ENCODE data around the gene LURAP1L.
"Not testable (repeated sequence)": the region's sequence is repeated elsewhere in the genome, so short reads cannot be mapped to it uniquely, and the experiment has no call there.

The LURAP1L gene

GRCh38 chr9:12849486-12850003 is 74.7 kb downstream of the LURAP1L start:
- no peak overlapping the region for H3K4me3 ChIP-seq (ENCODE audit: low read length)
- DNase-seq (ENCODE audit: low read depth, low spot score): no peak

DNA sequence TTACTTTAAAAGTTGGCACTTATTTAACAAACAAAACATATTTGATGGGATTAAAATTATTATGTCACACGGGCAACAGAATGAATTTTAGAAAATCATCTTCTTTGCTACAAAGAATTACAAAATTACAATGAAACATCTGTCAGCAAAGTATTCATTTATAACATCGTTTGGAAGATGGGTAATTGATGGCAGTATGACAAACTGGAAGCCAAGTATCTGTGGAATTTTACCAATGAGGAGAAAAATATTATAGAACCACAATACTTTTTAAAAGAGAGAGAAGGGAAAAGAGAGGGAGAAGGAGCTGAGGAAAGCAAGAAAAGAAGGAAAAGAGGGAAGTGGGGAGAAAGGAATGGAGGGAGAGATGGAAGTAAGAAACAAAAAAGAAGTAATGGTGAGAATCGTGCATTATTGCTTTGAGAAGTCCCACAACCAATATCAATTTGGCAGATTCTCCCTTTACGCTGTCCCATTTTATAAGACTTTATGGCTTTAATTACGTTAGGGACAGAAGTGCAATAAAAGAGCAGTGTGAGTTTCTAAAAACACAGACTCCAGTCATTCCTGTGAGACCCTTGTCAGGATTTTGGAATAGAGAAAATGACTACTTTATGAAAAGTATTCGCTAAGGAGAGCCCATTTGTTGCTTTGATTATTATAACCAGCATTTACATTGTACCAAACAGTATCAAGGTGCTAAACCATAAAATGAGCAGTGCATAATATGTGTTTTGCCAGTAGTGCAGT is 76.7 kb downstream of the LURAP1L start:
- no peak overlapping the region for H3K4me3 ChIP-seq (ENCODE audit: low read length)
- DNase-seq (ENCODE audit: low read depth, low spot score): no peak

DNA sequence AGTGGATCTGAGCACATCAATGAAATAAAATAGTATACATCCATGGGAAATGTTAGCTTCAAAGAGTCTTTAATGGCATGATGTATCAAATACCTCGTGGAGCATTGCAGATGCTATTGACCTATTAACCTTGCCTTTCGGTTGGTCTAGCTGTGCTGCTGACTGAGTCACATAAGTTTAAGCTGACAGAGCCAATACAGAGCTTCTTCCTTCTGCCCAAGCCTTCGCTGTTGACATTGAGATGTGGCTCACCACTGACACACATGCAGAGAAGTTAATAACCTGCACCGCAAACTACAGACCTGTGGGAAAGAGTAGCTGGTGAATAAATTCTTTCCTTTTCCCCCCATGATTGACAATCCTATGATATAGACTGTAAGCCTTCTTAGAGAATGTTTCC is 78.2 kb downstream of the LURAP1L start:
- no peak overlapping the region for H3K4me3 ChIP-seq (ENCODE audit: low read length)
- no peak for DNase-seq (ENCODE audit: low read depth, low spot score)

DNA sequence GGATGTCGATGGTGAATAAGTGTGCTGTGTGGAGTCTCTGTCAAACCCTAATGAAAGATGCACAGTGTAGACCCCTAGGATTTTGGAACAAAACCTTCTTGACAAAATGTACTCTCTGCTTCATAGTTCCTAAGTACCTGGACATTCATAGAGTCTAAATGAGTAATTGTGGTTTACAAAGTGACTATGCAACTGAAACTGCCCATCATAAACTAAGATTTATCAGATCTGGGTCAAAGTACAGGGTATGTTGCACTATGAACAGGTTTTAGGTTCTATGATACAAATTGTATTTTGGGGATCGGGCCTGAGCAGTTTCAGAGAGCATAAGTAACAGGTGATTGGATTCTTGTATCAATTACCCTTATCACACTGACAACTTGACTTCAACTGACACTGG is 79.4 kb downstream of the LURAP1L start:
- no peak for DNase-seq (ENCODE audit: low read depth, low spot score)
- no peak overlapping the region for H3K4me3 ChIP-seq (ENCODE audit: low read length)

- DNase-seq (ENCODE audit: low read depth, low spot score): no peak
- H3K4me3 ChIP-seq (ENCODE audit: low read length): no peak overlapping the region
Observed at GRCh38 chr9:12855066-12855465, 80.2 kb downstream of the LURAP1L start.

GRCh38 chr9:12856603-12857002 is 81.8 kb downstream of the LURAP1L start:
- H3K4me3 ChIP-seq (ENCODE audit: low read length): no peak overlapping the region
- no peak for DNase-seq (ENCODE audit: low read depth, low spot score)

DNA sequence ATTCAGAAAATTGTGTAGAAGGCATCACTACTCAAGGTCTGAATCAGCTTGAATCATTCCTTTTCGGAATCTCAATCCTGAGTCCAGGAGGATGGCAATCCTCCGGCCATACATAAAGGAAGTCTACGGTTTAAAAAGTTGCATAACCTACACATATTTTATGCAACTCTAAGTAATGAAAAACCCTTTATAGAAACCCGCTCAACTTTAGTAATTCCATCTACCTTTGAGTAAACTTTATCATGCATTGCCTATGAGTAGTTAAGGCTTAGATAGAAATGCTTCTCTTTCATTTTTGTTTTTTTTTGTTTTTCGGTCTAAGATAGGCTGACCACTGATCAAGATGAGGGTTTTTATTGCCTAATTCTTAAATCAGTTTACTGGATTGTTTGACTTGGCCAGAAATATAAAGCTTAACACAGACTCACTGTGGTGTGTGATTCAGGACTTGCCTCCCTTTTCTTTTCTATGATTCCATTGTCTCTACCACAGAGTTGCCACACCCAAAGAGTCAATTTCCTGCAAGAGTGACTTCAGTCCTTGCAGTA is 85.0 kb downstream of the LURAP1L start:
- no peak overlapping the region for H3K4me3 ChIP-seq (ENCODE audit: low read length)
- no peak for DNase-seq (ENCODE audit: low read depth, low spot score)

GRCh38 chr9:12860998-12861397 is 86.2 kb downstream of the LURAP1L start:
- H3K4me3 ChIP-seq (ENCODE audit: low read length): no peak overlapping the region
- DNase-seq (ENCODE audit: low read depth, low spot score): no peak

DNA sequence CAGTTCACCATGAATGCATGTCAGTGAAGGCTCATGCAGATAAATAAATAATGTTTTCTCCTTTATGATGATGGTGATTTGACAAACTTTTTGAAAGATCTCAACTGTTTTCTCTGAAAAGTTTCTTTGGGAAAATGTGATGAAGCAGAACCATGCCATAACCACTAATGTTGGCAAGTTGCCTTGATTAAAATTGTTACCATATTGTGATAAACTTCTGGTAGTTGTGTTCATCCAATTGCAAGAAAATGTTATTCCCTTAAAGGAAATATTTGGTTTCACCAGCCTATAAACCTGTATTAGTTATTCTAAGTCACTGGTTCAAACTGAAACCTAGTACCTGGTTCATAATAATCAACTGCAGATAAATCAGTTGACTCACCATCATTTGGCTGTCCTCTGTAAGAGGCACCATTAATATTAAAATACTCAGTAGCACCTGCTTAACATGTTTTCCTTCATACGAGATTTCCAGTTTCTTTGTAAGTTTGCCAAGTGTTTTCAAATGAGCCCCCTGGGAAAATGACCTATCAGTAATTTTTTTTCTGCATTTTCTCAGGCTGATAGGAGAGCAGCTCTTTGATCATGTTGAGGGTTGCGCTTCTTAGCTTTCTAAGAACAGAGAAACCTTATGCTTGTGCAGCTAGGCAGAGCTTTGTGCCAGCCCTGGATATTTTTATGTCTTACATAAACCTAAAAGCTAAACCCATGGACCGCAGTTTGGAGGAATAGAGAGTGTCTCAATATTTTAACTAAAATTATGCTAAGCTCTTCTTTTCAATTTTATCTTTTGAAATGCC is 88.0 kb downstream of the LURAP1L start:
- no peak for DNase-seq (ENCODE audit: low read depth, low spot score)
- H3K4me3 ChIP-seq (ENCODE audit: low read length): no peak overlapping the region

- DNase-seq (ENCODE audit: low read depth, low spot score): no peak
- H3K4me3 ChIP-seq (ENCODE audit: low read length): no peak overlapping the region
Observed at GRCh38 chr9:12863618-12864017, 88.8 kb downstream of the LURAP1L start.

DNA sequence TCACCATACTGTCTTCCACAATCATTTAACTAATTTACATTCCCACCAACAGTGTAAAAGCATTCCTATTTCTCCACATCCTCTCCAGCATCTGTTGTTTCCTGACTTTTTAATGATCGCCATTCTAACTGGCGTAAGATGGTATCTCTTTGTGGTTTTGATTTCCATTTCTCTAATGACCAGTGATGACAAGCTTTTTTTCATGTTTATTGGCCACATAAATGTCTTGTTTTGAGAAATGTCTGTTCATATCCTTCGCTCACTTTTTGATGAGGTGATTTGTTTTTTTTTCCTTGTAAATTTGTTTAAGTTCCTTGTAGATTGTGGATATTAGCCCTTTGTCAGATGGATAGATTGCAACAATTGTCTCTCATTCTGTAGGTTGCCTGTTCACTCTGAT is 90.6 kb downstream of the LURAP1L start:
- not testable (repeated sequence) for DNase-seq (ENCODE audit: low read depth, low spot score); H3K4me3 ChIP-seq (ENCODE audit: low read length)
